Pancreas (tissue), 10 donors: ENCODE results near the gene MEX3C. TPM values are rescaled to one million over a fixed set of nuclear protein-coding genes. Genes with fewer than 3 reads are reported as not detected.

ENCODE experiments used
- ATAC-seq, 4 donors: fragments of 200-7000 bp; cut with Tn5 transposase; one replicate each; pipeline versions ENCODE4 v1.8.0 to v1.9.1; 2020; ENCODE audit warnings: mild to moderate bottlenecking in 4 of 4, moderate library complexity in 4 of 4
- DNase-seq, 6 donors: peaks; one replicate each; pipeline ENCODE4 v3.0.0-alpha.2; 2020
- FAIRE-seq: peaks from 2 replicates; lab custom pipeline; 2012; peaks lifted over from hg19 to GRCh38; lab: Jason Lieb, UNC
- H3K27ac ChIP-seq, 4 donors: fragments of 200-600 bp; sonication (generic); 1 replicate in 3 of 4; 2 replicates in 1 of 4; pipeline versions ENCODE4 v1.5.0 to v1.8.0; 2020
- H3K27me3 ChIP-seq, 4 donors: fragments of 200-600 bp; one replicate each; pipeline ENCODE4 v1.8.0; 2021
- H3K36me3 ChIP-seq, 3 donors: fragments of 200-600 bp; sonication (generic) in 1 of 3; one replicate each; pipeline versions ENCODE4 v1.5.0 to v1.8.0; 2020 to 2021
- H3K4me1 ChIP-seq, 3 donors: fragments of 200-600 bp; one replicate each; pipeline ENCODE4 v1.8.0; 2021
- H3K4me3 ChIP-seq, 4 donors: fragments of 200-600 bp; sonication (generic) in 2 of 4; one replicate each; pipeline versions ENCODE4 v1.5.0 to v1.8.0; 2020 to 2021
- H3K9me3 ChIP-seq, 4 donors: fragments of 200-600 bp; one replicate each; pipeline ENCODE4 v1.8.0; 2021
- CTCF ChIP-seq, 4 donors: fragments of 200-600 bp; sonication (generic) in 3 of 4; IDR thresholded peaks; one replicate each; pipeline versions ENCODE4 v1.5.0 to v1.8.0; 2021; ENCODE audit warnings: antibody characterized with exemption in 4 of 4
- WGBS, 2 donors: extraction: QIAGEN DNeasy Blood & Tissue Kit; methylation state at CpG; one replicate each; pipeline ENCODE4 v1.1.7; 2013; 5-methylcytosine and 5-hydroxymethylcytosine counted together
- intact Hi-C, 3 donors: fragments of 100-400 bp; cut with DNase I; formaldehyde crosslinking; loops; one replicate each; pipeline versions ENCODE4 v1.11.1 to v1.14.2; 2022
- polyA plus RNA-seq, 2 donors: library from polyadenylated mRNA; stranded (reverse); fragments of 200-250 nt; gene quantifications; one replicate each; pipeline ENCODE4 v1.2.3, GENCODE V29; 2013
- total RNA-seq, 6 donors: library from RNA; stranded (reverse); fragmentation: NEBNext Ultra II Directional in 4 of 6; extraction: Animal tissue kit (Norgen Biotek cat#: 25700) in 4 of 6; gene quantifications; one replicate each; pipeline versions ENCODE4 v1.2.1 to v1.2.4, GENCODE V29; 2021 to 2023
- donor health status: healthy with polysubstance abuse.
- donor health status: DM: no; HTN: no; CAD: no; lungs with moderate emphysema.
- donor health status: DM: no; HTN: no; CAD: no.
- donor health status: control.
- donor health status: control.
- donor health status: Bipolar disorder and iron deficiency.
- donor health status: DM: yes; HTN: yes; CAD: no.
- donor health status: DM: no; HTN: no; CAD: no.
- donor health status: DM: no; HTN: no; CAD: no.
- donor health status: DM: yes; HTN: yes; CAD: no.

The MEX3C gene
- total and polyA plus RNA-seq, 8 donors: 4.2 to 18.6 (median 9.8) TPM

DNA sequence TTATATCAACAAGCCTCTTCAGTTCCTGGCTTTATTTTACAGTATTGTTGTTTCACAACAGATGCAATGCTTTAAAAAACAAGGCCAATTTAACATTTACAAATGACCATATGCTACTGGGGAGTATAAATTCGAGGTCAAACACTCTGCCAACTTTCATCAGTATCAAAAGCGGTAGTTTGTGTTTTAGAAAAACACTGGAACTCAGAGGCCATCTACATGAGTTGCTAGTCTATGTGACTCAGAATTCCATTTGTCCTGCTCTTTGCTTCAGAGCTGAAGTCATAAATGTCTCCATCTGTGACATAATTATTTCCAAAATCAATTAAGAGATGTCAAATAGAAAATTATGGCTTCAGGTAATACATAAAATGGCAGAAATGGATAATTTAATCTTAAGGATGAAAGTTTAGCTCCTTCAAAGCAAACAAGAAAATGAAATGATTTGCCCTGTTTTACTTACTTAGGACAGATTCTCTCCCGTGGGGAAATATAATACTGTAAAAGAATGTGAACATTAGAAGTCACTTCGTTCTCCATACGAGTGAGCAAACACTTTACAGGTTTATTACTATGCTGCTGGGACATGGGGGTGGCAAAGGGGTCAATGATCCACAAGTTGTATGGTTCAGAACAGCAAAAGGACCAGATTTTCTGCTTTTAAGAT lies 3.7 kb downstream of the MEX3C start:
- no peaks in the 10 kb centered on the region for H3K9me3 ChIP-seq
- FAIRE-seq (no peak), DNase-seq (no peak), ATAC-seq (no peak)
- intact Hi-C loops: no loop called here
- H3K4me3 ChIP-seq: no peak overlapping the region
- H3K36me3 ChIP-seq: no peaks in the 10 kb centered on the region
- peaks cover 9 to 47% (median 43%) of the 10 kb centered on the region in 3 donors for H3K4me1 ChIP-seq
- no peaks in the 10 kb centered on the region for H3K27me3 ChIP-seq
- peak overlapping the region in 2 of 4 donors; percentile 97 for H3K27ac ChIP-seq
- no peak for TF ChIP-seq CTCF (IDR thresholded peaks at IDR 0.05)
- 10 to 12% methylated on average over 5 of the region's 5 CpGs for WGBS, 2 donors

GRCh38 chr18:51192696-51193095 lies 4.8 kb downstream of the MEX3C start:
- Histone ChIP-seq H3K4me3 (no peak overlapping the region), H3K9me3 (no peaks in the 10 kb centered on the region), H3K27ac (no peak overlapping the region), H3K27me3 (no peaks in the 10 kb centered on the region), H3K36me3 (no peaks in the 10 kb centered on the region), H3K4me1 (peaks cover 9 to 47% (median 43%) of the 10 kb centered on the region in 3 donors)
- DNase-seq (no peak), ATAC-seq (no peak), FAIRE-seq (no peak)
- no peak for TF ChIP-seq CTCF (IDR thresholded peaks at IDR 0.05)
- intact Hi-C loops: no loop called here
- 65 to 75% methylated on average over 3 of the region's 3 CpGs for WGBS, 2 donors

- intact Hi-C loops: no loop called here
- TF ChIP-seq CTCF (IDR thresholded peaks at IDR 0.05): no peak
- no peaks in the 10 kb centered on the region for H3K27me3 ChIP-seq
- DNase-seq (no peak), FAIRE-seq (no peak), ATAC-seq (no peak)
- H3K9me3 ChIP-seq: no peaks in the 10 kb centered on the region
- 79 to 84% methylated on average over 2 of the region's 2 CpGs for WGBS, 2 donors
- no peaks in the 10 kb centered on the region for H3K36me3 ChIP-seq
- H3K4me1 ChIP-seq: peaks cover 9 to 47% (median 47%) of the 10 kb centered on the region in 3 donors
- no peak overlapping the region for H3K27ac ChIP-seq
- H3K4me3 ChIP-seq: no peak overlapping the region
Measured at GRCh38 chr18:51192026-51192425, 5.5 kb downstream of the MEX3C start.

GRCh38 chr18:51191128-51191717 lies 6.3 kb downstream of the MEX3C start:
- Histone ChIP-seq H3K4me1 (peaks cover 12 to 48% (median 47%) of the 10 kb centered on the region in 3 donors), H3K4me3 (no peak overlapping the region), H3K27ac (no peak overlapping the region), H3K36me3 (no peaks in the 10 kb centered on the region), H3K9me3 (no peaks in the 10 kb centered on the region), H3K27me3 (no peaks in the 10 kb centered on the region)
- ATAC-seq (peak in 1 of 4 donors; percentile 15), DNase-seq (no peak), FAIRE-seq (no peak)
- TF ChIP-seq CTCF (IDR thresholded peaks at IDR 0.05): no peak
- intact Hi-C loops: no loop called here
- 25 to 28% methylated on average over 4 of the region's 4 CpGs for WGBS, 2 donors

GRCh38 chr18:51190000-51190399 lies 7.5 kb downstream of the MEX3C start:
- H3K36me3 ChIP-seq: no peaks in the 10 kb centered on the region
- intact Hi-C loops: no loop called here
- H3K4me1 ChIP-seq: peaks cover 12 to 47% (median 46%) of the 10 kb centered on the region in 3 donors
- DNase-seq: no peak
- H3K4me3 ChIP-seq: no peak overlapping the region
- H3K27me3 ChIP-seq: no peaks in the 10 kb centered on the region
- FAIRE-seq: no peak
- no peaks in the 10 kb centered on the region for H3K9me3 ChIP-seq
- no peak overlapping the region for H3K27ac ChIP-seq
- ATAC-seq: no peak
- no peak for TF ChIP-seq CTCF (IDR thresholded peaks at IDR 0.05)
